K562 (cell line): ENCODE results near the gene CFP. TPM values are rescaled to one million over a fixed set of nuclear protein-coding genes. Genes with fewer than 3 reads are reported as not detected.

Source experiments
- ATAC-seq: fragments of 200-7000 bp; cut with Tn5 transposase; 3 replicates; pipeline ENCODE4 v1.9.1; 2020; ENCODE audit warnings: moderate library complexity
- BruUV-seq: library from RNA; stranded (reverse); fragments of 400-500 nt; replicated peaks from 2 replicates; lab custom pipeline; 2021; lab: Mats Ljungman, UMichigan
- CTCF ChIA-PET: fragments of 300-600 bp; formaldehyde crosslinking; extraction: SDS; loops from one replicate; lab custom pipeline; 2021; ENCODE audit warnings: low intra/inter-chr PET ratio; lab: Yijun Ruan, JAX
- POLR2A ChIA-PET: fragments of 300-600, 350-650 bp; sonication (Branson Sonifier 250); formaldehyde crosslinking; extraction: SDS; loops from one replicate; lab custom pipeline; 2021; ENCODE audit warnings: antibody characterized with exemption, inconsistent platforms; lab: Yijun Ruan, JAX
- DNase-seq, 4 experiments: peaks; one replicate each; pipeline versions ENCODE4 v3.0.0 to v3.0.0-alpha.2; 2011 to 2018; ENCODE audit warnings: low spot score in 3 of 4, mixed read lengths in 3 of 4; ENCODE audit errors: extremely low read depth in 1 of 4
- FAIRE-seq: peaks from 2 replicates; lab custom pipeline; 2011; peaks lifted over from hg19 to GRCh38; lab: Jason Lieb, UNC
- H2AFZ ChIP-seq: 2 replicates; pipeline ENCODE4 v1.6.0; 2011; ENCODE audit warnings: low read depth, low read length, control low read depth, inconsistent platforms
- H3K27ac ChIP-seq: fragments of 200-600 bp; 3 replicates; pipeline ENCODE4 v1.8.0; 2011; ENCODE audit warnings: low read depth, mild to moderate bottlenecking, control low read depth, inconsistent platforms, low read length, moderate library complexity, mixed read lengths; ENCODE audit errors: extremely low read depth
- H3K27me3 ChIP-seq, 2 experiments: fragments of 300-600 bp in 1 of 2; 2 replicates in 1 of 2; 3 replicates in 1 of 2; pipeline versions ENCODE4 v1.6.0 to v1.8.0; 2011; ENCODE audit warnings: inconsistent platforms in 2 of 2, low read length in 2 of 2, mild to moderate bottlenecking in 1 of 2, mixed read lengths in 1 of 2, moderate library complexity in 1 of 2; ENCODE audit not compliant: control insufficient read depth in 2 of 2, insufficient read depth in 2 of 2
- H3K36me3 ChIP-seq: fragments of 300-600 bp; 3 replicates; pipeline ENCODE4 v1.8.0; 2011; ENCODE audit warnings: mild to moderate bottlenecking, low read length, inconsistent platforms; ENCODE audit not compliant: control insufficient read depth, insufficient read depth
- H3K4me1 ChIP-seq, 2 experiments: fragments of 200-600 bp in 1 of 2; replicated peaks in 1 of 2; 2 replicates in 1 of 2; 3 replicates in 1 of 2; pipeline versions ENCODE4 v1.5.1 to v1.8.0; 2011; ENCODE audit warnings: inconsistent platforms in 2 of 2, low read length in 2 of 2, mild to moderate bottlenecking in 1 of 2, mixed read lengths in 1 of 2, moderate library complexity in 1 of 2; ENCODE audit not compliant: control insufficient read depth in 2 of 2, insufficient read depth in 2 of 2
- H3K4me2 ChIP-seq: 2 replicates; pipeline ENCODE4 v1.6.1; 2011; ENCODE audit warnings: low read length, control low read depth, inconsistent platforms, mixed read lengths; ENCODE audit not compliant: insufficient read depth
- H3K4me3 ChIP-seq: fragments of 200-600 bp; sonication (generic), shearing (Covaris generic); 2 replicates; pipeline ENCODE4 v1.5.1; 2016; ENCODE audit warnings: control low read depth, inconsistent platforms
- H3K79me2 ChIP-seq: fragments of 200-600 bp; 3 replicates; pipeline ENCODE4 v1.8.0; 2011; ENCODE audit warnings: low read length, inconsistent platforms; ENCODE audit not compliant: control insufficient read depth, insufficient read depth
- H3K9ac ChIP-seq, 2 experiments: 2 replicates each; pipeline versions ENCODE4 v1.6.0 to v1.6.1; 2011; ENCODE audit warnings: low read depth in 2 of 2, low read length in 2 of 2, control low read depth in 1 of 2, inconsistent platforms in 1 of 2, mild to moderate bottlenecking in 1 of 2, mixed read lengths in 1 of 2; ENCODE audit not compliant: insufficient read depth in 1 of 2
- H3K9me1 ChIP-seq: one replicate; pipeline ENCODE4 v1.6.0; 2011; ENCODE audit warnings: inconsistent platforms, mild to moderate bottlenecking, low read length, moderate library complexity; ENCODE audit not compliant: control insufficient read depth, insufficient read depth
- H3K9me3 ChIP-seq: replicated peaks from 2 replicates; pipeline ENCODE4 v1.5.1; 2011; ENCODE audit warnings: low read depth, low read length, inconsistent platforms; ENCODE audit not compliant: control insufficient read depth, insufficient read depth
- H4K20me1 ChIP-seq: replicated peaks from 2 replicates; pipeline ENCODE4 v1.6.1; 2011; ENCODE audit warnings: low read length, inconsistent platforms, mixed read lengths; ENCODE audit not compliant: control insufficient read depth, insufficient read depth
- DPF2 ChIP-seq: fragments of 450-650 bp; IDR thresholded peaks from 2 replicates; pipeline ENCODE4 v1.6.1; 2016
- MCM7 ChIP-seq, 2 experiments: fragments of 450-650 bp; IDR thresholded peaks; 2 replicates each; pipeline ENCODE4 v1.6.1; 2016 to 2018
- NFYB ChIP-seq: IDR thresholded peaks from 2 replicates; pipeline ENCODE4 v1.6.1; 2011; ENCODE audit warnings: mild to moderate bottlenecking, moderate library complexity; ENCODE audit not compliant: insufficient read length; ENCODE audit errors: extremely low read depth
- RAD21 ChIP-seq, 2 experiments: fragments of 250-450 bp in 1 of 2; fragments of 450-650 bp in 1 of 2; sonication (Bioruptor Pico) in 1 of 2; formaldehyde crosslinking in 1 of 2; IDR thresholded peaks in 1 of 2; conservative IDR thresholded peaks in 1 of 2; 2 replicates each; pipeline versions ENCODE4 v1.4.0 to v1.8.0; 2020 to 2022; ENCODE audit warnings: mild to moderate bottlenecking in 2 of 2, moderate library complexity in 1 of 2
- RBFOX2 ChIP-seq: fragments of 200-400 bp; formaldehyde crosslinking; IDR thresholded peaks from 2 replicates; pipeline ENCODE4 v1.6.1; 2017; ENCODE audit warnings: low read depth, mild to moderate bottlenecking, low read length, moderate library complexity
- WGBS: fragments of 100-300 bp; shearing (Covaris generic); methylation state at CpG from one replicate; pipeline ENCODE4 v1.1.6; 2016; ENCODE audit warnings: low coverage, mixed read lengths; ENCODE audit not compliant: insufficient coverage; ENCODE audit errors: missing lambda C conversion rate; 5-methylcytosine and 5-hydroxymethylcytosine counted together
- in situ Hi-C: fragments of 300-500 bp; cut with MboI; formaldehyde crosslinking; loops from 4 replicates; pipeline ENCODE4 v1.15.0; 2018; ENCODE audit warnings: inconsistent platforms, mixed read lengths
- intact Hi-C: fragments of 100-400 bp; cut with micrococcal nuclease; formaldehyde crosslinking; loops from 2 replicates; pipeline ENCODE4 v1.14.2; 2022
- polyA plus RNA-seq, 8 experiments: library from polyadenylated mRNA; depleted of rRNA in 4 of 8; stranded (reverse) in 5 of 8; unstranded in 3 of 8; fragments of >200 nt; fragmentation: Nextera tagmentation in 2 of 8; fragmentation: Illumina TruSeq in 1 of 8; extraction: Ambion mirVana in 2 of 8; extraction: Trizol in 1 of 8; gene quantifications; 2 replicates each; pipeline versions ENCODE4 v1.2.1 to v1.2.3, GENCODE V29; 2011 to 2014; ENCODE audit warnings: inconsistent platforms in 1 of 8, missing spikeins in 1 of 8
- total RNA-seq, 7 experiments: library from RNA; depleted of rRNA in 6 of 7; stranded (reverse); fragments of >200 nt in 6 of 7; fragmentation: Illumina TruSeq in 2 of 7; extraction: Trizol in 2 of 7; gene quantifications; 2 replicates each; pipeline versions ENCODE4 v1.2.1 to v1.2.3, GENCODE V29; 2011 to 2021; ENCODE audit warnings: low replicate concordance in 1 of 7
- TF ChIP-seq, protein P1 (sequence below), 3 experiments: IDR thresholded peaks in 2 of 3; conservative IDR thresholded peaks in 1 of 3; 2 replicates each; pipeline ENCODE4 v1.5.1; 2011 to 2012; ENCODE audit warnings: low read length in 3 of 3, mild to moderate bottlenecking in 3 of 3, control low read depth in 2 of 3, improper control_type of control experiment in 1 of 3, inconsistent platforms in 1 of 3, low read depth in 1 of 3, mixed read lengths in 1 of 3, moderate library complexity in 1 of 3; ENCODE audit not compliant: insufficient read depth in 2 of 3

The CFP gene
- total and polyA plus RNA-seq, 9 of the 15 experiments (the other 6 are each of a cell fraction or from before 2014, with no cell fraction given) = 0.18 to 2.0 (median 0.55) TPM

DNA sequence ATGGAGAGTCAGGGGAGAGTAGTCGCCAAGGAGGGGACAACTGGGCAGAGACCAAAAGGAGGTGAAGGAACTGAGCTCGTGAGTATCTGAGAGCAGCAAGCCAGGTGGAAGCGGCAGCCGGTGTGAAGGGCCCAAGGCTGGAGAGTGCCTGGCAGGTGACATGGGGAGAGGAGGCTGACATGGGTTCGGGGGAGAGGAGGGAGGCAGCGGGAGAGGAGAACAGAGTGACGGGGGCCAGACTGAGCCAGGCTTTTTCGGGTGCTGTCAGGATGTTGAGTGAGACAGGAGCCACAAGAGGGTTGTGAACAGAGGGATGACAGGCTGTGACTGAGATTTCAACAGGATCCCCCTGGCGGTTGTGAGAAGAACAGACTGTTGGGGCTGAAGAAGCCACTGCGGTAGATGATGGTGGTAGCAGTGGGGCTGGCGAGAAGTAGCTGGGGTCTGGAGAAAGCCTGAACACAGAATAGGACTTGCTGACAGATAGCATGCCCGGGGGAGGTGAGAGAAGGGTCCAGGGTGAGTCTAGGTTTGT is 14.9 kb upstream of the CFP start:
- Histone ChIP-seq H3K9me1 (peaks cover 5% of the 10 kb centered on the region), H3K4me1 (peaks cover 9 to 21% of the 10 kb centered on the region in 2 experiments; a peak in 4 of 5 replicates), H3K4me2 (no peak overlapping the region), H2AFZ (no peak overlapping the region), H3K9me3 (no peaks in the 10 kb centered on the region), H3K27me3 (no peaks in the 10 kb centered on the region), H3K79me2 (peaks cover 54% of the 10 kb centered on the region), H3K27ac (no peak overlapping the region), H3K9ac (no peak overlapping the region), H4K20me1 (no peaks in the 10 kb centered on the region), H3K4me3 (no peak overlapping the region), H3K36me3 (peaks cover 82% of the 10 kb centered on the region)
- WGBS = 78% methylated on average over 9 of the region's 12 CpGs
- BruUV-seq = no TSS peak
- CTCF ChIA-PET = no interaction called here
- peak; percentile 21; the same call in 1 of the 2 replicates for TF ChIP-seq RBFOX2
- TF ChIP-seq MCM7 (IDR thresholded peaks at IDR 0.05) = no peak
- TF ChIP-seq DPF2 = no peak
- TF ChIP-seq, protein P1, sequence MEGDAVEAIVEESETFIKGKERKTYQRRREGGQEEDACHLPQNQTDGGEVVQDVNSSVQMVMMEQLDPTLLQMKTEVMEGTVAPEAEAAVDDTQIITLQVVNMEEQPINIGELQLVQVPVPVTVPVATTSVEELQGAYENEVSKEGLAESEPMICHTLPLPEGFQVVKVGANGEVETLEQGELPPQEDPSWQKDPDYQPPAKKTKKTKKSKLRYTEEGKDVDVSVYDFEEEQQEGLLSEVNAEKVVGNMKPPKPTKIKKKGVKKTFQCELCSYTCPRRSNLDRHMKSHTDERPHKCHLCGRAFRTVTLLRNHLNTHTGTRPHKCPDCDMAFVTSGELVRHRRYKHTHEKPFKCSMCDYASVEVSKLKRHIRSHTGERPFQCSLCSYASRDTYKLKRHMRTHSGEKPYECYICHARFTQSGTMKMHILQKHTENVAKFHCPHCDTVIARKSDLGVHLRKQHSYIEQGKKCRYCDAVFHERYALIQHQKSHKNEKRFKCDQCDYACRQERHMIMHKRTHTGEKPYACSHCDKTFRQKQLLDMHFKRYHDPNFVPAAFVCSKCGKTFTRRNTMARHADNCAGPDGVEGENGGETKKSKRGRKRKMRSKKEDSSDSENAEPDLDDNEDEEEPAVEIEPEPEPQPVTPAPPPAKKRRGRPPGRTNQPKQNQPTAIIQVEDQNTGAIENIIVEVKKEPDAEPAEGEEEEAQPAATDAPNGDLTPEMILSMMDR (IDR thresholded peaks at IDR 0.05 in 2 of 3, conservative IDR thresholded peaks at IDR 0.05 in 1 of 3; ENCODE audit: insufficient read depth in 2 of 3, low read depth in 1 of 3, low read length in 3 of 3) = peak; percentile 38 to 44 (median 43)
- peak in 1 of 2 experiments; percentile 12; a peak in 1 of 4 replicates for TF ChIP-seq RAD21 (CRISPR knock-in tag; conservative IDR thresholded peaks at IDR 0.05 in 1 of 2, IDR thresholded peaks at IDR 0.05 in 1 of 2)
- no peak for TF ChIP-seq NFYB
- peak in 2 of 4 experiments; percentile 33 to 39 for DNase-seq
- in situ Hi-C loops (no loop called here), intact Hi-C loops (loop anchor here (5.0 kb wide), 1 partner anchor 82 kb away; the partner anchor contains the start of gene ARAF)
- POLR2A ChIA-PET = interaction anchor here (0.7 to 1.2 kb wide), 3 partner anchors 26 to 407 kb away, joined by 3 read pairs; no protein-coding TSS in a partner anchor
- ATAC-seq = peak; percentile 75
- no peak for FAIRE-seq
